ENCODE measurements around the gene CDC14A.

DNA sequence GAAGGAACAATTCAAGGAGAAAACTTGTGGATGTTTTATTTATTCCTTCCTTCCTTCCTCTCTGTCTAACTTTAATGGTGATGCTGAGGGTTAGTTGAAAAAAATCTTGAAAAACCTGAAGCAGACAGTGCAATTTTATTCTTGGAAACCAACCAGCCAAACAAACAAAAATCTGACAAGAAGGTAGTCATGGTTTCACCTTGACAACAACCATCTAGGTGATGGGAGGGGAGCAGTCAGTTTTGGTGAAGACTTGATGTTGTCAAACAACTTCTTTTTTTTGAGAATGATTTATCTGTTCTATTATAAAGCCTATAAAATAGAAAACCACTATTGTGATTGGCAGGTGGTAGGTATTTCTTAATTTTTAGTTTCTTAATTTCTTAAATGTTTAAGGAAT is 93.3 kb downstream of the CDC14A start:
- TF ChIP-seq FOXM1 (IDR thresholded peaks at IDR 0.05; ENCODE audit: borderline replicate concordance) (no peak), SP1 (IDR thresholded peaks at IDR 0.05) (no peak), BHLHE40 (IDR thresholded peaks at IDR 0.05; ENCODE audit: borderline replicate concordance) (no peak), FOXK2 (IDR thresholded peaks at IDR 0.05) (no peak)

Measured in HEK293T (cell line).